GM21526 (cell line): ENCODE measurements around the gene TOMM20L.

Experiments
- ATAC-seq: cut with Tn5 transposase; IDR thresholded peaks from one replicate; pipeline ENCODE4 v1.9.1; 2021; ENCODE audit warnings: moderate library complexity; ENCODE audit not compliant: unreplicated experiment, low FRiP score

Gene TOMM20L

GRCh38 chr14:58426670-58427280, 31.0 kb downstream of the TOMM20L start:
- peak; percentile 32 for ATAC-seq

GRCh38 chr14:58427281-58428117, 31.8 kb downstream of the TOMM20L start, which contains the start of the genes KIAA0586 and TIMM9:
KIAA0586 (plus strand) TSS chr14:58427719; CDS start chr14:58428265, 546 bp downstream.
TIMM9 (minus strand) TSS chr14:58427531; CDS start chr14:58411945, 15,586 bp downstream.
- peak; percentile 89 for ATAC-seq

DNA sequence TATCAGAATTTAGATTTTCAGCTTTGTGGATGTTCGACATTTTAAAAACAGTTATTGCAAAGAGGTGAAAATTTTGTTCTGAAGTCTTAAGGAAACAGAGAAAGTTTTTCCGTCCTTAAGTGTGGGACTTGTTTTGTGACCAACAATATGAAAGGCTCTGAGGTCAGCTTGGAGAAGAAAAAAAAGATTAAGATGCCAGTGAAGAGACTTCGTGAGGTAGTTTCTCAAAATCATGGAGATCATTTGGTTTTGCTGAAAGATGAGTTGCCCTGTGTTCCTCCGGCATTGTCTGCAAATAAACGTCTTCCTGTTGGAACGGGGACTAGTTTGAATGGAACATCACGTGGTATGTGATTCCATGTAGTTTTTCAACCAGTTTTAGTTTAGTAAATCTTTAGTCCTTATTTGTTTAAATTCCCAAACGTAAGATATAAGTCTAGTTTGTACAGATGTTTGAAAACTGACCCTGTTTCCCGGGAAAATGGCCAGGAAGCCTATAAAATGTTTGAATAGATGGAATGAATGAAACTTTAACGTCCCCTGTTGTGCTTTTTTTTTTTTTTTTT, 32.5 kb downstream of the TOMM20L start:
- no peak for ATAC-seq

- ATAC-seq: no peak
Observed at GRCh38 chr14:58430156-58430555, 34.4 kb downstream of the TOMM20L start.

DNA sequence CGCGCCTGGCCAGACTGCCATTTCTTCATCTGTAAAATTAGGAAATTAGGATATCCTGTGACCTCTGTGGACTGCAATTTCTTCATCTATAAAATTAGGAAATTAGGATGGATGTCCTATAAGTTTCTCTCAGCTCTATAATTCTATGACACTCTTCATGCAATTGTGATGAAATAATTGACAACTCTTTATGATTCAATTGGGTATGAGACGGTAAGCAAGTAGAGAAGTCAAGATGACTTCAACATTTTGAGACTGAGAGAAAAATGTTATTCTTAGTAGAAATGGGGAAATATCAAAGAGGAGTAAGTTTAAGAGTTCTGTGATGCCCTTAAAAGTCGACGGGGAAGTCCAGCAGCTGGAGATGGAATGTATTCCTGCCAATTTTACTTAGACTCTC, 43.7 kb downstream of the TOMM20L start:
- no peak for ATAC-seq

- no peak for ATAC-seq
Observed at GRCh38 chr14:58444627-58445026, 48.9 kb downstream of the TOMM20L start.

DNA sequence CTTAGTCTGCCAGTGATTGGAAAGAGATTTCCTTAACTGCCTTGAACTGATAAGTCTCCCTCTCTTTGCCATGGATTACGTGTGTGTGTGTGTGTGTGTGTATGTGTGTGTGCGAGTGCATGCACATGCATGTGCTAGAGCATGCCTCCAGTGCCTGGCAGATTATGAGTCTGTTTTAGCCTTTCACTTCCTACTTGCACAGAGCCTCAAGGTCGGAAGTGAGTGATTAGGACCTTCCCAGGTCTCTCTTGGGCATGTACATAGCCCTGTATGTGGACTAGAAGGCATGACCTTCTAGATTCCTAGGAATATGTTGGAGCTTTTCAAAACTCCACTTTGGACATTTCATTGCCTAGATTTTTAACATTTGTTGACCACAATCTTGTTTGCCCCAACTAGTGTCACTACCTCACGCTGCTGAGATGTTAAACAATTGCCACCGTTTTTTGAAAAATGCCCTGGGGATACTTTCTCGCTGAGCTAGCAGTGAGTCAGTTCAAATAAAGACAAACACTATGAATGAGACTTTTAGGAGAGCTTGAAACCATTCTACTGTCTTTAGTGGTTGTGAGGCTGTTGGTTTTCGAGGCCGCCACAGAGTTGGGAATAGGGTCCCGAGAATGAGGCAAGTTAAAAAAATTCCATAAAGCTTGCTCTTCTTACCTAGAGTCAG, 60.0 kb downstream of the TOMM20L start:
- ATAC-seq: no peak
